ENCODE measurements around the gene BZW2. TPM values are rescaled to one million over a fixed set of nuclear protein-coding genes. Genes with fewer than 3 reads are reported as not detected.
A peak's percentile ranks its signal among the peaks of the same experiment; 100 is the strongest.

Gene BZW2
- polyA plus RNA-seq, 1 donor (not counting 4 experiments of a cell fraction or from before 2014, with no cell fraction given), result 65.7 TPM

GRCh38 chr7:16660702-16661464 lies 14.9 kb downstream of the BZW2 start:
- peaks cover 2 to 7% of the 10 kb centered on the region in 2 experiments for H3K36me3 ChIP-seq (ENCODE audit: control insufficient read depth in 2 of 2, extremely low read depth in 1 of 2, insufficient read depth in 2 of 2, low read length in 2 of 2)
- FAIRE-seq, result peak; percentile 72
- H3K4me3 ChIP-seq (ENCODE audit: control insufficient read depth in 2 of 3, extremely low read depth in 1 of 3, insufficient read depth in 2 of 3, low read depth in 1 of 3, low read length in 3 of 3), result no peak overlapping the region
- H4K20me1 ChIP-seq (ENCODE audit: control insufficient read depth, extremely low read depth, insufficient read depth, low read length), result peaks cover 3% of the 10 kb centered on the region
- H3K9me1 ChIP-seq (ENCODE audit: control insufficient read depth, extremely low read depth, insufficient read depth, low read length), result no peaks in the 10 kb centered on the region
- H3K9me3 ChIP-seq (ENCODE audit: control insufficient read depth, low read depth, low read length), result no peaks in the 10 kb centered on the region
- H3K27me3 ChIP-seq (ENCODE audit: control insufficient read depth, extremely low read depth, insufficient read depth, low read length), result no peaks in the 10 kb centered on the region
- TF ChIP-seq EZH2 (IDR thresholded peaks at IDR 0.05; ENCODE audit: low read length), result no peak
- TF ChIP-seq, protein P1, sequence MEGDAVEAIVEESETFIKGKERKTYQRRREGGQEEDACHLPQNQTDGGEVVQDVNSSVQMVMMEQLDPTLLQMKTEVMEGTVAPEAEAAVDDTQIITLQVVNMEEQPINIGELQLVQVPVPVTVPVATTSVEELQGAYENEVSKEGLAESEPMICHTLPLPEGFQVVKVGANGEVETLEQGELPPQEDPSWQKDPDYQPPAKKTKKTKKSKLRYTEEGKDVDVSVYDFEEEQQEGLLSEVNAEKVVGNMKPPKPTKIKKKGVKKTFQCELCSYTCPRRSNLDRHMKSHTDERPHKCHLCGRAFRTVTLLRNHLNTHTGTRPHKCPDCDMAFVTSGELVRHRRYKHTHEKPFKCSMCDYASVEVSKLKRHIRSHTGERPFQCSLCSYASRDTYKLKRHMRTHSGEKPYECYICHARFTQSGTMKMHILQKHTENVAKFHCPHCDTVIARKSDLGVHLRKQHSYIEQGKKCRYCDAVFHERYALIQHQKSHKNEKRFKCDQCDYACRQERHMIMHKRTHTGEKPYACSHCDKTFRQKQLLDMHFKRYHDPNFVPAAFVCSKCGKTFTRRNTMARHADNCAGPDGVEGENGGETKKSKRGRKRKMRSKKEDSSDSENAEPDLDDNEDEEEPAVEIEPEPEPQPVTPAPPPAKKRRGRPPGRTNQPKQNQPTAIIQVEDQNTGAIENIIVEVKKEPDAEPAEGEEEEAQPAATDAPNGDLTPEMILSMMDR (optimal IDR thresholded peaks at IDR 0.05 in 1 of 3, IDR thresholded peaks at IDR 0.05 in 1 of 3, conservative IDR thresholded peaks at IDR 0.05 in 1 of 3; ENCODE audit: extremely low read depth in 1 of 3, insufficient read depth in 2 of 3, low read length in 3 of 3), result no peak
- H3K27ac ChIP-seq (ENCODE audit: control insufficient read depth, insufficient read depth, low read length), result peak overlapping the region; percentile 29
- H3K4me1 ChIP-seq (ENCODE audit: control insufficient read depth, extremely low read depth, insufficient read depth, low read length), result peaks cover 22% of the 10 kb centered on the region
- DNase-seq (ENCODE audit: low read depth, low spot score), result no peak
- peak overlapping the region; percentile 67 for H3K4me2 ChIP-seq (ENCODE audit: control insufficient read depth, extremely low read depth, insufficient read depth, low read depth, low read length)
- H3K9ac ChIP-seq (ENCODE audit: control insufficient read depth, extremely low read depth, insufficient read depth, low read length), result no peak overlapping the region
- H3K79me2 ChIP-seq (ENCODE audit: control insufficient read depth, insufficient read depth, low read length), result peaks cover 78% of the 10 kb centered on the region
- dilution Hi-C loops (cut with MboI; ENCODE audit: extremely low pct_ligation_motif_present, low sequenced_read_pairs), result no loop called here
- H2AFZ ChIP-seq (ENCODE audit: control insufficient read depth, low read length), result no peak overlapping the region

- no peak overlapping the region for H2AFZ ChIP-seq (ENCODE audit: control insufficient read depth, low read length)
- H3K4me1 ChIP-seq (ENCODE audit: control insufficient read depth, extremely low read depth, insufficient read depth, low read length), result peaks cover 25% of the 10 kb centered on the region
- TF ChIP-seq EZH2 (IDR thresholded peaks at IDR 0.05; ENCODE audit: low read length), result no peak
- TF ChIP-seq, protein P1 (optimal IDR thresholded peaks at IDR 0.05 in 1 of 3, IDR thresholded peaks at IDR 0.05 in 1 of 3, conservative IDR thresholded peaks at IDR 0.05 in 1 of 3; ENCODE audit: extremely low read depth in 1 of 3, insufficient read depth in 2 of 3, low read length in 3 of 3), result no peak
- no peak overlapping the region for H3K27ac ChIP-seq (ENCODE audit: control insufficient read depth, insufficient read depth, low read length)
- peaks cover 4 to 7% of the 10 kb centered on the region in 2 experiments for H3K36me3 ChIP-seq (ENCODE audit: control insufficient read depth in 2 of 2, extremely low read depth in 1 of 2, insufficient read depth in 2 of 2, low read length in 2 of 2)
- no peaks in the 10 kb centered on the region for H3K9me1 ChIP-seq (ENCODE audit: control insufficient read depth, extremely low read depth, insufficient read depth, low read length)
- H3K9ac ChIP-seq (ENCODE audit: control insufficient read depth, extremely low read depth, insufficient read depth, low read length), result no peak overlapping the region
- dilution Hi-C loops (cut with MboI; ENCODE audit: extremely low pct_ligation_motif_present, low sequenced_read_pairs), result no loop called here
- no peak overlapping the region for H3K4me3 ChIP-seq (ENCODE audit: control insufficient read depth in 2 of 3, extremely low read depth in 1 of 3, insufficient read depth in 2 of 3, low read depth in 1 of 3, low read length in 3 of 3)
- H3K9me3 ChIP-seq (ENCODE audit: control insufficient read depth, low read depth, low read length), result no peaks in the 10 kb centered on the region
- H3K79me2 ChIP-seq (ENCODE audit: control insufficient read depth, insufficient read depth, low read length), result peaks cover 69% of the 10 kb centered on the region
- H4K20me1 ChIP-seq (ENCODE audit: control insufficient read depth, extremely low read depth, insufficient read depth, low read length), result peaks cover 3% of the 10 kb centered on the region
- no peak for DNase-seq (ENCODE audit: low read depth, low spot score)
- FAIRE-seq, result no peak
- no peak overlapping the region for H3K4me2 ChIP-seq (ENCODE audit: control insufficient read depth, extremely low read depth, insufficient read depth, low read depth, low read length)
- no peaks in the 10 kb centered on the region for H3K27me3 ChIP-seq (ENCODE audit: control insufficient read depth, extremely low read depth, insufficient read depth, low read length)
Measured at GRCh38 chr7:16661924-16662323, 15.9 kb downstream of the BZW2 start.
